HL-60/S4 treated with phorbol 12-myristate 13-acetate at 8.2 ng/mL for 4 days and 3 days (cell line): ENCODE data around the gene EMD.

Source experiments
- in situ Hi-C: fragments of 300-500 bp; cut with MboI; formaldehyde crosslinking; loops from 2 replicates; pipeline ENCODE4 v1.15.0; 2022; ENCODE audit warnings: low sequenced_read_pairs

The EMD gene

DNA sequence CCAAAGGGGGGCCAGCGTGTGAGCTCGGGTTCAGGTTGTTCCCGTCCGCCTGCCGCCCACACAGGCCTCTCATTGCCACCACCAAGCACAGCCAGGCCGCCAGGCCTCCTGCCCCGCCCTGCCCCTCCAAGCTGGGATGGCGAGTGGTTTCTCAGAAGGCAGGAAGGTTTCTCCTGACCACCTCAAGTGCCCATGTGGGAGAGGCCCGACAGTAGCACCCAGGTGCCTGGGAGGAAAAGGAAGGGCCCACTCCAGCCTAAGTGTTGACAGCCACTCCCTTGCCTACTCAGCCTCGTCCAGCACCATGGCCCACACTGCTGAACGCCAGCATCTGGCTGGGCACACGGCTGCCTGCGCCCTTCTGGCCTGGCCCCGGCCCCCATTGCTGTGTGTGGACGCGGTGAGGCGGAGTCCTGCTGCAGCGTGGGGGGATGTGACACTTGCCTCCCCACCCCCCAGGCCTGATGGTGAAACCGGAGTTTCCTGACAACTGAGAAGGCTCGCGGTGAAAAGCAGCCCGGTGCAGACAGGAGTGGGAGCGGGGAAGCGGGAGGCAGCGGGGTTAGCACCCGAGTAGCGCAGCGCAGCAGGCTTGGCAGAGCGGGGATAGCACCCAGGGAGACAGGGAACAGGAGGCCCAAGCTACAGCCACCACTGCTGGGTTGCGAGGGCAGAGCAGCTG lies 23.9 kb upstream of the EMD start:
- in situ Hi-C loops = no loop called here

GRCh38 chrX:154355776-154356140 lies 23.3 kb upstream of the EMD start:
- in situ Hi-C loops = no loop called here

- in situ Hi-C loops = no loop called here
Observed at GRCh38 chrX:154356596-154356995, 22.5 kb upstream of the EMD start.

DNA sequence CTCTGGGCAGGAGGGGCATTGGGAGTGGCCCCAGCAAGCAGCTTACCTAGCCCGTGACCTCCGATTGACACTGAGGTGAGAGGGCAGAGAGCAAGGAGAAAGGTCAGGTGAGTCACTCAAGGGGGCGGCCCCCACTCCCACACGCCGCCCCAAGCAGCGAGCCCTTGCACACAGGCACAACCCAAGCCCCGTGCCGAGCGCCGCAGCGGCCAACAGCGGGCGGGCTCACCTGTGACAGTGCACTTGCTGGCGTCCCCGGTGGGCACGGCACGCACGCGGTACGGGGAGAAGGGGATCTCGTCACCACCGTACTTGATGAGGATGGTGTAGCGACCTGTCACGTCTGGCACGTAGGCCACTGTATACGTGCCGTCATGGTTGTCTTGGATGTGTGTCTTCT lies 21.9 kb upstream of the EMD start:
- in situ Hi-C loops = no loop called here

GRCh38 chrX:154358011-154358410 lies 21.1 kb upstream of the EMD start:
- in situ Hi-C loops = no loop called here

DNA sequence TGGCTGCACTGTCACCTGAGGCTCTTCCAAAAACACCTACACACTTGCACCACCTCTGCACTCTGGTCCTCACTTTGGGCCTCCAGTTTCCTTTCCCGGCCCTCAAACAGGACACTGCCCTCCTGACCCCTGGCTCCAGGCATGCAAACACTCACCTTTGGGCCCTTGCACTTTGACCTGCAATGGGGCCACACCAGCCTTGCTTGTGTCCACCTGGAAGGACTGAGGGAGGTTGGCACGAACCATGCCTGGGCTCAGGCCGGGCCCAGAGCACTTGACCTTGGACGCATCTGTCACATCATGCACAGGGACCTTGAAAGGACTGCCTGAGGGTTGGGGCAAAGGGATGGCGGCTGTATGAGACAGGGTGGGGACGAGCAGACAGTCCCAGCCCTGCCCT lies 20.3 kb upstream of the EMD start:
- in situ Hi-C loops = no loop called here

DNA sequence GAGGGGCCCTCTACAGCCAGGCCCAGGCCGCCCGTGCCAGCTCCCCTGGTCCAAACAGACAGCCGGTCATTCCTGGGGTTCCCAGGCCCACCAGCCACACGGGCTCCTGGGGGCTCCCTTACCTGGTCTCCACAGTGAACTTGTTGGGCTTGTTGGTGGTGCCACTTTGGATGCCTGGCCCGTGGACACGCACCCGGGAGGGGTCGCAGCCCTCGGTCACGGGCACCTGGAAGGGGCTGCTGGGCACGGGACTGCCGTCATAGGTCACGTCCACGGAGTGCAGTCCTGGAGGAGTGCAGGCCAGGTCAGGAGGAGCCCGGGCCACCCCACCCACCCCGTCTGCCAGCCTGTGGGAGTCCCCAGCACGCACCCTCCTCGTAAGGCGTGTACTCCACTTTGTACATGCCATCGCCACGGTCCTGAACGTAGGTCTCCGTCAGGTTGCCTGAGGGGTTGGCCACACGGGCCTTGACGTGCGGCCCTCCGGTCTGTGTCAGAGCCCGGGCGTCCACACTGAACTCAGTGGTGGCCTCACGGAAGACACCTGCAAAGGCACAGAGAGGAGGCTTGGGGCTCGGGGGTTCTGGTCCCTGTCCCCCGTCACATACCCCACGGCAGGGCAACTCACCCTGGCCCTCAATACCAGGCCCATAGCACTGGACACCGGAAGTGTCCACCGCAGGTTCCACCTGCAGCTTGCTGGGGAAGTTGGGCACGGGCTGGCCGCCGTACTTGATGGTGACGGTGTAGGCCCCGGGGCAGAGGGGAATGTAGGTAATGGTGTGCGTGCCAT lies 19.5 kb upstream of the EMD start:
- in situ Hi-C loops = no loop called here

DNA sequence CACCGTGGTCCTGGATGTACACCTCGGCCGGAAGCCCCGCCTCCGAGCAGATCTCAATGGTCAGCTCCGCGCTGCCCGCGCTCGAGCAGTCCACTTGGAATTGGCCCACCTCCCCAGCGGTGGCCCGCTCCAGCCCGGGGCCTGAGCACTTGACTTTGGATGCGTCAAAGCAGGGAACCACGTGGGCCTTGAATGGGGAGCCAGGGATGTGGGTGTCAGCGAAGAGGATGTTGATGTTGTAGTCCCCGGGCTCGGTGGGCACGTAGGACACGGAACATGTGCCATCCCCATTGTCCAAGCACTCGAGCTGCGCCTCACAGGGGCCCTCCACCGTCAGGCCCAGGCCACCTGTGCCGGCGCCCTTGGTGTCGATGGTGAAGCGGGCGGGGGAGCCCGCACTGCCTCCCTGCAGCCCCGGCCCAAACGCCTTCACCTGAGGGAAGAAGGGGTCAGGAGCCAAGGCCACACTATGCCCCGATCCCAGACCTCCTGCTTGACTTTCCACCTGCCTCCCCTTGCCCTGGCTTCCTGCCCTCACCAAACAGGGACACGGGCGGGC lies 18.9 kb upstream of the EMD start:
- in situ Hi-C loops = no loop called here

- in situ Hi-C loops = no loop called here
Observed at GRCh38 chrX:154362085-154362742, 16.9 kb upstream of the EMD start.

DNA sequence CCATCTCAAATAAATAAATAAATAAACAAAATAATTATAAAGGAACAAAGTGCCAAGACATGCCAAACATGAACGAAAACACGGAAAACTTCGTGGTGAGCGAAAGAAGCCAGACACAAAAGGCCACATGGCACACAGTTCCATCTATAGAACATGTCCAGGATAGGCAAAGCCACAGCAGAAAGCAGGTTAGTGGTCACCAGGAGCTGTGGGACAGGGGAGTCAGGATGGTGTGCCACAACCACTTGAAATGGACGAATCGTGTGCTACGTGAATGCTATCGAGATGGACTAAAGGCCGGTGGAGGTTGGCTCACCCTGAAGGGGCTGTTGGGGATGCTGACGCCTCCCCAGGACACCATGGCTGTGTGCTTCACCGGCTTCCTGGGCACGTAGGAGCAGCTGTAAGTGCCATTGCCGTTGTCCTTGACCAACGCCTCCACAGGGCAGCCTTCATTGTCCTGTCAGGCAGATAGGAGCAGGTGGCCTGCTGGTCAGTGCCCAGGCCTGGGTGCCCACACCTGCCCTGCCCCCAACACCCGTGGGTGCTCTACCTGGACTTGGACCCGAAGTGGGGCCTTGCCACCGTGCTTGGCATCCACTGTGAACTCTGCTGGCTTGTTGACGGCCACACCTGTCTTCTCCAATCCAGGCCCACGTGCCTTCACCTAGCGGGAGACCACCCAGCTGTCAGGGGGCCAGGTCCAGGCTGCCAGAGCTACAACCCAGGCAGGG lies 15.2 kb upstream of the EMD start:
- in situ Hi-C loops = no loop called here

DNA sequence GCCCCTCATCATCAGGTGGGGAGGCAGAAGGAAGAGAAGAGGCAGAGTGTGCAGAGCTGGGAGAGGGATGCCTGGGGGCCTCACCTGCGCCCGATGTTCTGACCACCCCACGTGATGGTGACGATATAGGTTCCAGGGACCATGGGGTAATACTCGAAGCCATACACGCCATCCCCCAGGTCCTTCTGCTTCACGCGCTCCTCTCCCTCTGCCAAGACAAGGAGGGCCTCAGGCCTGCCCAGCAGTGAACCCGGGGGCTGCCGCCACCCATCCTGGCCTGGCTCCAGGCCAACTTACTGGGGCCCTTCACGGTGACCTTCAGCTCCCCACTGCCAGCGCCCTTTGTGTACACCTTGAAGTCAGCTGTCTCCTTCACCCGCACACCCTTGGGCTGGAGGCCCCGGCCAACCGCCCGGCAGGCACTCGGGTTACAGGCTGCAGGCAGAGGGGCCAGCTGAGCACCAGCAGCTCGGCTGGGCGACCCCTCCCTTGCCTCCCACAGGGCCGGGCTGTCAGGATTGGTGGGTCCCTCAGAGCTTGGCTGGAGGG lies 14.0 kb upstream of the EMD start:
- in situ Hi-C loops = no loop called here

GRCh38 chrX:154365997-154366665 lies 13.0 kb upstream of the EMD start:
- in situ Hi-C loops = no loop called here

- in situ Hi-C loops = no loop called here
Observed at GRCh38 chrX:154366666-154367055, 12.4 kb upstream of the EMD start.

GRCh38 chrX:154367474-154368308 lies 11.4 kb upstream of the EMD start:
- in situ Hi-C loops = no loop called here

GRCh38 chrX:154368630-154369448 lies 10.3 kb upstream of the EMD start:
- in situ Hi-C loops = no loop called here

- in situ Hi-C loops = no loop called here
Observed at GRCh38 chrX:154369449-154370299, 9.4 kb upstream of the EMD start.

DNA sequence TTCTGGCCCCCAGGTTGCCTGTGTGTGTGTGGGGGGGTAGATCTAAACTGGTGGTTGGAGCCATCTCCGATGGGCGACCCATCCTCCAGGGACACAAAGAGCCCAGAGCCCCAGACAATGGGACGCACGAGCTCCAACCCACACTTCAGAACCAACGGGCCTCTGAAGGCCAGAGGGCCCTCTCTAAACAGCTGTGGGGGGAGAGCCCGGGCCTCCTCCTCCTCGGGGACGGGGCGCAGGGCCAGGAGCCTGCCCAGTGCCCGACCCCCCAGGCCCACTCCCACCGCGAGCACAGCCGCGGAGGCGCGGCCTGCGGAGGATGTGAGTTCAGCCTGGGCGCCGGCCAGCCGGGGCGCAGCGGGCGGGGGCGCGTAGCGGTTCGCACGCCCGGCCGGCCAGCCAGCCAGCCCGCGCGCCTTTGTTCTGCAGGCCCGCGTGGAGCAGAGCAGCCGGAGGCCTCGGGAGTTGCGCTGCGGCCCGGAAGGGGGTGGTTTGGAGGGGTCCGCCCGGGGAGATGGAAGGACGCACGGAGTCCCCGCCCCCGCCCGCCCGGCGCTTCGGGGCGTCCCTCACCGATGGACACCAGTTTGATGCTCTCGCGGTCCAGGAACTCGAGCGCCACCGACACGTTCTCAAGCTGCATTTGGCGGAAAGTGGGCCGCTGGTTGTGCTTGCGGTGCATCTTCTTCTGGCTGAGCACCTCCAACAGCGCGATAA lies 8.6 kb upstream of the EMD start:
- in situ Hi-C loops = no loop called here
